Thyroid gland (tissue), 4 donors: ENCODE results near the gene ATP6V0E2.

Source experiments
- CTCF ChIP-seq, 6 experiments: fragments of 200-600 bp in 3 of 6; fragments of 450-650 bp in 3 of 6; sonication (generic) in 3 of 6; IDR thresholded peaks; one replicate each; pipeline ENCODE4 v1.5.1; 2016 to 2019; ENCODE audit warnings: antibody characterized with exemption in 6 of 6, mild to moderate bottlenecking in 2 of 6, inconsistent platforms in 1 of 6, moderate library complexity in 1 of 6
- POLR2A ChIP-seq, 2 donors: fragments of 450-650 bp; IDR thresholded peaks; one replicate each; pipeline ENCODE4 v1.6.1; 2017; ENCODE audit warnings: antibody characterized with exemption in 2 of 2, mild to moderate bottlenecking in 2 of 2, moderate library complexity in 1 of 2

GRCh38 chr7:149883048-149883438 lies 9.3 kb downstream of the ATP6V0E2 start:
- no peak for TF ChIP-seq CTCF (IDR thresholded peaks at IDR 0.05)
- no peak for TF ChIP-seq POLR2A (IDR thresholded peaks at IDR 0.05)
